C4-2B (cell line): ENCODE measurements around the gene CCDC51.

Source experiments
- CTCF ChIP-seq: fragments of 450-650 bp; conservative IDR thresholded peaks from 2 replicates; pipeline ENCODE4 v1.5.1; 2017; ENCODE audit warnings: mild to moderate bottlenecking
- ZFX ChIP-seq: fragments of 450-650 bp; IDR thresholded peaks from 2 replicates; pipeline ENCODE4 v1.6.1; 2017

- TF ChIP-seq CTCF (no peak), ZFX (no peak)
Measured at GRCh38 chr3:48418140-48418539, 21.8 kb downstream of the CCDC51 start.
